ENCODE measurements around the gene MGAT4B. TPM values are rescaled to one million over a fixed set of nuclear protein-coding genes. Genes with fewer than 3 reads are reported as not detected.

MGAT4B gene
- polyA plus RNA-seq, 12 donors: 61.1 to 79.4 (median 67.0) TPM; not detected in 1

DNA sequence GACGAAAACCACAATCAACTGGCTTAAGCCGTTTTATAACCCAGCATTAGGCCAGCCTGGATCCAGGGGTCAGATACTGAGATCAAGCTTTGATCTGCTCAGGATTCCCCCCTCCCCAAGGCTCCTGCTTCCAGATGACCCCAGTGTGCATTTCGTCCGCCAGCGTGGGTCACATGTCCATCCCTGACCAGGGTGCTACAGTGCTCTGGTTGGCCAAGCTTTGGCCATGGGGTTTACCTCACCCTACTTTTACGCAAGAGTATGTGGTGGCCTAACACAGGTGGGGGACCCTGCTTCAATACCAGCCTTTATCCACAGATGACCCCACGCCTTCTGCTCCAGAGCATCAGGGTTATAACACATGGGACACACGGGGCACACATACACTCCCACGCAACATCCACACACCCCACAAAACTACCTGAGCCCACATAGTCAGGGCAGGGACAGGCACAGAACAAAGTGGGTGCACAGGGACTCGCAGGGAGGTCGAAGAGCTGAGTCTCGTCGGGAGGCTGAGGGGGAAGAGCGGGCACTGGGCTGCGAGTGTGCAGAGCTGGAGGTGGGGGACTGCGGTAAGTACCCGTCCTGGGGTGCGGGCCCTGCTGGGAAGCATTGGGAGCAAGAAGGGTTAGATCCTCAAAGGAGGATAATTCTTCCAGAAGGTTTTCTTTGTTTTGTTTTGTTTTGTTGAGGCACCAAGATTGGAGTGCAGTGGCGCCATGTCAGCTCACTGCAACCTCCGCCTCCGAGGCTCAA lies 9.0 kb upstream of the MGAT4B start:
- no peak for DNase-seq

DNA sequence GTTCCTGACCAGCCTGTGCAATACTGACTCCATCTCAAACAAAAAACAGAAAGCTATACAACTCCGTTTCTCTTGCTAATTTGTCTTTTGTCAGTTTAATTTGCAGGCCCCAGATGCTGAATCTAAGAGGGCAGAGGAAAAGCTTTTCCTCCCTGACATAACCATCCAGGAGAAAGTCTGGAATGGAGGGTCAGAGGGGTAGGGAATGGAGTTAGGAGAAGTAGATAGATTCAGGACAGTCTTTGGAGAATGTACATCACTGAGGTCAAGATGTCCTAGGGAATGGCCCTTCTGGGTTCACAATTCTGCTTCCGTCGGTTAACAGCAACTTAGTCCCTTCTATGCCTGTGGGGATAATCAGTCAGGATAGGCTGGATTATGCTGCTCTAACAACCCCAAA lies 7.4 kb upstream of the MGAT4B start:
- DNase-seq: no peak

DNA sequence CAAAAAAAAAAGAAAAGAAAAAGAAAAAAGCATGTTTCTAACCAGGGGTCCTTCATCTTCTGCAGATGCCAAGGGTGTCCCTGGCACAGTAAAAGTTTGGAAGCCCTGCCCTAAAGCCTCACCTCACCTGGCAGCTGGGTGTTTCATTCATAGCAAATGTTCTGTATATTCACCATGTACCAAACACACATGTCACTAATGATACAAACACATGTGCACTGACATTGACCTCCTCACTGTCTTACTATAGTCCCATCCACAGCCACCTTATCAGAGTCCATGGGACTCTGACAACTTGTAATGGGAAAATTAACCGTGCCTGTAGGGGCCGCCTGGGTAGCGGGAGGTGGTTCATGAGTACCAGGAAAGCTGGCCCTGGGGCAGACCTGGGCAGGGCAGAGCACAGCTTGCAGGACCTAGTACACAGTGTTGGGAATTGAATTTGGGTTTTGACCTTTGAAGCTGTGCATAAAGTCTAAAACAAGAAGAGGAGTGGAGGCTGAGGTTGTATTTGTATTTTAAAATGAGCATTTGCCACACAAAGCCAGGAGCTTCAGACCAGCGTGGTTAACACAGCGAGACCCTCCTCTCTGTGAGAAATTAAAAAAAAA lies 6.4 kb upstream of the MGAT4B start:
- DNase-seq: no peak

DNA sequence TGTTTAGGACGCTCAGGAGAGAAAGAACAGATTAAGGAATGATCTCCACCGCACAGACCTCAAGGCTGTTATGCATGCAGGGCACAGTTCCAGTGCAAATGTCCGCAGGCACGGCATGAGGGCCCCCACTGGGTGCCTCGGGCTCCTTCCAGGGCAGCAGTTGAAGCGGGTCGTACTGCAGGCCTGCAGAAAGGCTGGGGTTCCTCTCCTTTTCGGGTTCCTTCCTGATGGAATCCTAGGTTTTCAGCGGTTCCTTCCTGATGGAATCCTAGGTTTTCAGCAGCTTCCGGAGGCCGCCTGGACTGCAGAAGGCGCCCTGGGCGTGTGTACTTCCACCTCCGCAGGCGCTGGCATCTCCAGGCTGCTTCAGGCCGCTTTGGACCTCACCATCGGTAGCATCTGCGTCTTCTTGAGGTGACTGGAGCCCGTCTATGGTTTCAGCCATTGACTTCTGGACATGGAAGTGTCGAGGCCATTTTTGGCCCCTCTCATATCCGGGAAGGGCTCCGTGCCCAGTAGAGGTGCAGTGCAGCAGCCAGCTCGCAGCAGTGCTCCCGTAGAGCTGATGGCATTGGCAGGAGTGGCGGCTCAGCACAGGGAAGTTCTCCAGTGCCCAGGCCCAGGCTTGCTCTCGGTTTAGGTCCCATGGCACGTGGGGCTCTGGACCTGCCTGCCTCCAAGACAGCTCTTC lies 5.6 kb upstream of the MGAT4B start:
- DNase-seq: no peak

DNA sequence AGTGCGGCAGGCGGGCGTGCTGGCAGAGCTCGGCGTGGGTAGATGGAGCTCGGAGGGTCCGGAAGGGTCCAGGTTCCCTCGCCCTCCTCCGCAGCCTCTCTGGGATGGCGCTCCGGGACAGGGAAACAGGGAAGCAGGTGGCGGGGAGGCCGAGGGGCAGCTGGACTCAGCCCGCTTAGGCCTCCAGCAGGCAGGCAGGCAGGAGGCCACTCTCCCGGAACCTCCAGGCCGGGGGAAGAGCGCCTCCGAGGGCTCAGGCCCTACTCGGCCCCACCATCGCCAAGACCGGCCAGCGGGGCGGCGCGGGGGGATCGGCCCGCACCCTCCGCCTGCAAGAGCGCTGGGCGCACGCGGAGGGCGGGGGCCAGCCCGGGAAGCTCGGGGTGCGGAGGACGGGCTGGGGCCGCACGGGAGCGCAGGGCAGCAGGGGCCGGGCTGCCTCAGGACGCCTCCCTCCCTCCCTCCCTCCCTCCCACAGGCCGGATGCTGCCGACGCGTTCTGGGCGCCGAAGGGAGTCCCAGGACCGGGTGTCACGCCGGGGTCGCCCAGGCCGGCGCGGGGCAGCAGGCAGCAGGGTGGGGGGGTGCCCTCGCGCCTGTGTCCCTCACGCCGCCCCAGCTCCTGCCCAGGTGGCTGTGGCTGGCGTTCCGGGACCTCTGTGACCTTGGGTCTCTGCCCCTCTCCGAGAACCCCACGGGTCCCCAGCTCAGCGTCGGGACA lies 977 bp downstream of the MGAT4B start:
- DNase-seq: no peak

DNA sequence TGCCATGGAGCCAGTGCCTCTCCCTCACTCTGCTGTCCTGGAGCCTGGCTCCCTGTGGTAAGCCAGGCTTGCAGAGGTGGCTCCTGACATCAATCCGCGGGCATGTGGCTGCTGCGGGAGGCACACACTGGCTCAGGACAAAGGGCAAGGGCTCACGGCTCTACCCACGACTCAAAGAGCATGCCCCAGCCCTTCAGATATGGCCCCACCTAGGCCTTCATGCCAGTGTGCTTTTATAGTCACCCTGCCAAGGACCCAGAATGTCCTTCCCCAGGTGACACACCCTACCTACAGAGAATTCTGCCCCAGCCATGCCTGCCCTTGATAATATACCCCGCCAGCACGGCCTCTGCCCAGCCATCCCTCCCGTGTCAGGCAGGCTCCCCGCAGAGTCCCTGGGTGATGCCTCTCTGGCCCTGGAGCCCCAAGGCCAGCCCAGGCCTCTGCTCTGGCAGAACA lies 1.6 kb downstream of the MGAT4B start:
- no peak for DNase-seq

DNA sequence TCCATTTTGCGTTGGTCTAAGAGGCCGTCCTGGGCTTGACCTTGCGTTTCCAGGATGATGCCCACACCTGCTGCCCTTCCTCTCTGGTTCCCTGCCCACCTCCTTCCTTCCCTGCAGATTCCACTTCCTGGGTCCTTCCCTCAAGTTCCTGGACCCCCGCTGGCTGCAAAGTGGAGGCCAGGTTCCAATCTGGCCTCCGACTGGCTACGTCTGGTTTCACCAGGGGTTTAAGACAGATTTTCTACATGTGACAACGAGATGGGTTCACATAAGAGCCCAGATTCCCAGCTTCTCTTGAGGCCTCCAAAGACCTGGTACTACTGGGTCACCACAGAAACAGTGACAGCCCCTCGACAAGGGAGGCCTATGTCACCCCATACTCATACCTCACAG lies 2.1 kb downstream of the MGAT4B start:
- DNase-seq: no peak

DNA sequence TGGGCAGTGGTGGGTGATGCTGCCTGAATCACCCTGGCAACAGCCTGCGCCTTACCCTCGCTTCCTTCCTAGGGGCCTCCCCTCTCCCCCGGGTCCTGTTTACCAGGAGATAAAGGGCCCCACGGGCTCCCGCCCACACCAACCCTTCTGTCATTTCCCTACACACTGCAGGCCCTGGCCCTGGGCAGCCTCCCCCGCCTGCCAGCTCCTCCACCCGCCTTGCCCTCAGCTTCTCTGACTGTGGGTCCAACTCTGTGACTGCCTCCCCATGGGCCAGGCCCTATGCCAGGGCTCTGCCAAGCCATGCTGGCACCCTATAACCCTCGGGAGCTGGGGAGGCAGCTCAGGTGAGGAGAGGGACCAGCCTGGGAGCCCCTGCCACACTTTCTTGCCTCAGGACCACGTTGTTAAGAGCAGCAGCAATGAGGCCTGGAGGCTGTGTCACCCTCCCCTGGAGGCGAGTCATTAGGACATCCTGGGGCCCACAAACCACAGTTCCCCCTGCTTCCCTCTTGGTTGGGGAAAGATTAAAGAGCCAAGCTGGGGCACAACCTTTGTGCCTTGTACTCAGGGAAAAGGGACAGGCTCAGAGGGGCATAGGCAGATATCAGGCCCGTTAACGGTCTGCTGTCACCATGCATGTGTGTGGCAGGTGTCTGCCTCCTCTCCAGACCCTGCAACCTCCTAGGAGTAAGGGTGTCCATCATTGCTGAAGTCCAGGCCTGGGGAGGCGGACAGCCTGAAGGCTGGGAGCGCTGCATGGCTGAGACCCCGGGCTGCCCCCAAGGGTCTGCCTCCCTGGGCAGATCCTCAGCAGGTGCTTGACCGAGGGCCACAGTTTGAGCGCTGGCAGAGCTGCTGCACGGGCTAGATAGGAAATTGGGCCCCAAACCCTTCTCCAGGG lies 2.8 kb downstream of the MGAT4B start:
- no peak for DNase-seq

DNA sequence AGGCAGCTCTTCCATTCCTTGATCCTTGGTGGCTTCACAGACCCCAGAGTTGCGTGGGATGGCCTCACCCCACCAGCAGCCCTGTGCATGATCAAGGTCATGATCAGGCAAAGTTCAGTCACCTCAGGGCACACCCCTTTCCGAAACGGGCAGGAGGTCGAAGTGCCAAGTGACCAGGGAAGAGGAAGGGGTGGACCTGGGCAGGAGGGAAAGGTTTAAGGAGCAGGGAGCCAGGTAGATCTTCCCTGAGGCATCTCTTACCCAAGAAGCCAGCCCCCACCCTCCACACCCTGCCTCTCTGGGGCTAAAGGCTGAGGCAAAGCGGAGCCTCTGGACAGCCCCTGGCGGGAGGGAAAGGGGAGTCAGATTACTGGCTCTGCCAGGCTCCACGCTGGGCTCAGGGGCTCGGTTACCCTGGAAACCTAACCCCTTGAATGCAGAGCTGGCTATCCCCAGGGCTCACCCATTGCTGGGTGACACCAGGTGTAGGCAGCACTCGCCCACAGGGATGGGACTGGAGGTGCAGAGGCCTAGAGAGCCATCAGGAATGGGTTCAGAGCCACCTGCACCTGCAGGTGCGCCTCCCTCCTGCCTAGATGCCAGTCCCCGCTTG lies 3.6 kb downstream of the MGAT4B start:
- no peak for DNase-seq

DNA sequence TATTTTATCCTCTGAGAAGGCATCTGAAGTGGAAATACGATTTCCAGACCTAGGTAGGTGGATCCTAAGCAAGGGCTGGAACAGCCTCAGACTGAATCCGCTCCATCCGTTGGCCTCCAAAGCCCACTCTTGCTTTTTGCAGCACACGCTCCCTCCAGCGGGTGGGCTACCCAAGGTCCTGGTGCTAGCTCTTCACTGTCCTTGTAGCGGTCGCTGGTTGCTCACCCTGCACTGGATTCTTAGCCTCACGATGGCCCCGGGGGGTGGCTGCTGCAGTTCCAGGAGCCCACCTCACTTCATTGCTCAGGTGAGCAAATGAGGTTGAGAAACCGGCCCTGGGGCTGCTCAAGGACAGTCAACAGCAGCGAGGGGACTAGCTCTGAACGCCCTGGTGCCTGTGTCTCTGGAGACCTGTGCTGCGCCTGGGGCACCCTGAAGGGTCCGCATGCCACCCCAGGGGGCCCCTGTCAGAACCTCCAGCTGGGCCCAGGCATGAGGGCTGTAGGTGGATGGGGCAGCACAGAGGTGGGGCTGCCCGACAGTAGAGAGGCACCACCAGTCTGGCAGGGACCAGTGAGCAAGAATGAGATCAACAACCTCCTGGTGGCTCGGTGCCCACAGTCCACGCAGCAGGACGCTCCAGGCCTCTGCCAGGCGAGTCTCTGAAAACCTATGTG lies 4.3 kb downstream of the MGAT4B start:
- no peak for DNase-seq

DNA sequence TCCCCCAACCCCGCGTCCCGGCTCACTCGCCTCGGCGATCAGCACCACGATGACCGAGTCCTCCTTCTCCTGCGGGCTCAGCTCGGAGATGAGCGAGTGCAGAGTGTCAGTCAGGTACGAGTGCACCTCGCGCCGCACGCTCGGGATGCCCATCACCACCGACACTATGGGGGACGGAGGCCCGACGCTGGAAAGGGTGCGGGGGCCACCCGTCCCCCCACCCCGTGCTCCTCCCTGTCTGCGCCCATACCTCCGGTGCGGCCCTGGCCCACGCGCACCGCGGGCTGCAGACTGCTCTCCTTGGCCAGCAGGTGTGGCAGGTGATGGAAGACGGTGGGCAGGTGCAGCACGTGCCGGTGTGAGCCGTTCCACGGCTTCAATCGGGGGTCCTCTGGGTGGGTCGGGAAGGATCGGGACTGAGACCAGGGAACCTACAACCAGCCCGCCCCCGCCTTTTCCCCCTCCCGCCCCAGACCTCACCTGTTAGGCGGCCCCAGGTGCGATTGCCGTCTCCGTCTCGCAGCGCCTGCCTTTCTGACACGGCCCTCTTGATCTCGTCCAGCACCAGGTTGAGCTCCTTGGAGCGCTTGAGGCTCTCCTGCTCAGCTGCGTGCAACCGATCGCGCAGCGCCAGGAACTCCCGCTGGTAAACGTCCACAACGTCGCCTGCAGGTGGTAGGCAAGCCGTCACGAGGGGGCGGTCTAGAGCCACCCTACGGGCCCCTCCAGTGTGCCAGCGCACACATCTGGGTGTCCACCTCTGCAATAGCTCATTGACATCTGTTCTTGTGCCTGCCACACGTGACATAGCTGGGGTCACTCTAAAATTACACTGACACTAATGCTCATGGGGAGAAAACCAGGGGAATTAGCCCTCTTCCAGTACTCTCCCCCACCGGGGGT lies 5.1 kb downstream of the MGAT4B start:
- DNase-seq: no peak

DNA sequence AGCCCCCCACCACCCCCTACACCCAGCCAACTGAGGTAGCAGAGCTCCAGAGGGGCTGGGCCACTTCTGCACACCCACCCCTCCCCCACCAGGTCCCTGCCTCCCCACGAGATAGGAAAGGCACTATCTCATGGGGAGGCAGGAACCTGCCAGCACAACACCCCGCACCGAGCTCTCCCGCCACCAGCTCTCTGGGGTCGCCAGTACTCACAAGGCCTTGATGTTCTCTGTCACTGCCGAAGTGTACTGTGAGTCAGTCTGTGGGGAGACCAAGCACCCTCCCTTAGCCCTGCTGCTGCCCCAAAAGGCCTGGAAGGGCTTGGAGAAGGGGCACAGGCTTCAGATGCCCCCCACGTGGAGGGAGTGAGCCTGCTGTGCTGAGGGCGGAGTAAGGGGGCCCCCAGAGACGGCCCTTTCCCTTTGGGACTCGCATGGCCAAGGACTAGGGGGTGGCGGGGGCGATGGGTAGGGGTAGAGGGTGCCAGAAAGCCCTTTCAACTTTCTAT lies 5.9 kb downstream of the MGAT4B start:
- DNase-seq: no peak

DNA sequence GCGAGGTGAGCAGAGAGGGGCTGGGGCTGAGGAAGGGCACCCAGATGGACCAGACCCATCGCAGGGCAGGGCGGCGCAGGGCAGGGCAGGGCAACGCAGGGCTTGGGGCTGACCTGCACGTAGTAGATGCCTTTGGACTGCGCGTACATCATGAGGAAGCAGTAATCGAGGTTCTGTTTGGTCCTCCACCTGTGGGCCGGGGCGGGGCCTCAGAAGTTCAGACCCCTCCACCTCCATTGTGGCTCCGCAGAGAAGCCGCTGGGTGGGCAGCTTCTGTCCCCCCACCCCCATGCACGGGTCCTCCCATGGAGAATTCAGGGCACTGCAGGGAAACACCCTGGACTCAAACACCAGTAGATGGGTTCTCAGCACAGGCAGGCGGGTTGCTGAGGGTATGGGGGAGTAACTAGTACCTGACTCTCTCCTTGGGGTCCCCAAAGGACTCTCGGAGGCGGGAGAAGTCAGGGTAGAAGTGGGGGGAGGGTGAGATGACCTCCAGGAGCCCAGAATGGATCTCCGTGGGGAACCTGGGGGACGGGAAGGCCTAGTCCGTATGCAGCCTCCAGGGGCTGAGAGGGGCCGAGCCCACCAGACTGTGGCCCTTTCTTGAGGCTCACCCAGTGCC lies 6.5 kb downstream of the MGAT4B start:
- no peak for DNase-seq

DNA sequence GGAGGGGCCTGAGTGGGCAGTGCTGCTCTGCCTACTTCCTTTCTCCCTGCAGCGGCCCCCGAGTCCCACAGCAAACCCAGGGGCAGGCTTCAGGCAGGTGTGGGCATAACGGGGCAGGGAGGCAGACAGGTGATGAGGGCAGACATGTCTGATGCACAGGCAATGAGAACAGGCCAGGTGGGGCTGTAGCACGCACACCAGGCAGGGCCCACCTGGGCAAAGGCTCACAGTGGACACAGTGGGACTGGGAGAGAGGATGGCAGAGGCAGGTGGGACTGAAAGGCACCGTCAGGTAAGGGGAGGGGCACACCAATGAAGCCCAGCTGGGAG lies 7.1 kb downstream of the MGAT4B start:
- no peak for DNase-seq

DNA sequence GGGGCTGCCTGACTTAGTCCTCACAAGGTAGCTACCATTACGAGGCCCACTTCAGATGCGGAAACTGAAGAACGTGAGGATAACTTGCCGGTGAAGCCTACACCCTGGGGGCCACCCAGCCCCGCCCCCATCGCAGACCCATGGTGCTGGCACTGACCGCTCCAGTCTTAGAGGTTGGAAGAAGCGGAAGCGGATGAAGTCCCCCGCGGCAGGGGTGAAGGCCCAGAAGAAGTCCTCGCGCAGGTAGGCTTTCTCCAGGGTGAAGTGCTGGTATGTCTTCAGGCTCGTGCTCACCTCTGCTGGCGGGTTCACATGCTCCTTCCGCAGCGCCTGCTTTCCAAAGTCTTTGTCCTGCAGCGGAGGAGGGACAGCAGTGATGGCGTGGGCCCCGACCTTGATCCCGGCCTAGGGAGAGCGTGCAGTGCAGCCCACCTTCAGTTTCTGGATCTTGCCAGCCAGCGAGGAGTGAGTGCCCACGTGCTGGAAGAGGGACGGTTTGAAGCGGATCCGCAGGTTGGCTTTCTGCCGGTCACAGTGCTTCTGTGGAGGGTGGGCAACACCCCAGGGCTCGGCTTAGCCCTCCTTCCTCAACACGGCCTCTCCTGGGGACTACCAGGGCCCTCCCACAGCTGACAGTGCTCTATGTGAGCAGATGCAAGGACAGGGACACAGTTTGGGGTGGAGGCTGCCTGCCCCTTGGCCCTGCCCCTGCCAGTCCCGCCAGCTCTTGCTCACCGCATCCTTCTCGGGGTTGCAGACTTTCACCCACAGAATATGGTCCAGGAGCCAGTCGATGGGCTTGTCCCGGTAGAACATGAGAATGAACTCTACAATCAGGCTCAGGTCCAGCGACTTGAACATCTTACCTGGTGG lies 7.7 kb downstream of the MGAT4B start:
- DNase-seq: no peak

DNA sequence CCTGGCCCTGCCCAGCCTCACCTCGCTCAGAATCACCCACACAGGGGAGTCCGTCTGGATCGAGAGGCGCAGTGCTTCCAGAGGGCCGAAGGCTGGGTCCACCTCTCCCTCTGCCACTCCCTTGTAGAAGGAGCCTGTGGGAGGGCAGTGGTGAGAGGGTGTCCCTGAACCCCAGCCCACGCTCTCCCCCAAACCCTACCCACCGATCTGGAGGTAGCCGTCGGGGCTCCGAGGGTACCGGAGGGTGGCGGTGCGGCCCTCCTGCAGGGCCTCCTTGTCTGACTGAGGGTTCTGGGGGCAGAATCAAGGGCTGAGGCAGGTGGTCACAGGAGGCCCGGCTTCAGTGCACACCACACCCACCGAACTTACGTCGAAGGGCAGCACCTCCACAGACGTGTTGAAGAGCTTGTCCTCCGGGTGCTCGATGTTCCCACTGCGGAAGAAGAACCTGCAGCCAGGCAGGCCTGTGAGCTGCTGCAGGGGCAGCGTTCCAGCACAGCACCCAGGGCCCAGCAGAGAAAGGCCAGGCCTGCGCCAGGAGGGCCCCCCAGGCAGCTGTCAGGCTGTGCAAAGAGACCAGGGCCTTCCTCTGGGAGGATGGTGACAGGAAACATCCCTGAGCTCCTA lies 8.4 kb downstream of the MGAT4B start:
- no peak for DNase-seq

DNA sequence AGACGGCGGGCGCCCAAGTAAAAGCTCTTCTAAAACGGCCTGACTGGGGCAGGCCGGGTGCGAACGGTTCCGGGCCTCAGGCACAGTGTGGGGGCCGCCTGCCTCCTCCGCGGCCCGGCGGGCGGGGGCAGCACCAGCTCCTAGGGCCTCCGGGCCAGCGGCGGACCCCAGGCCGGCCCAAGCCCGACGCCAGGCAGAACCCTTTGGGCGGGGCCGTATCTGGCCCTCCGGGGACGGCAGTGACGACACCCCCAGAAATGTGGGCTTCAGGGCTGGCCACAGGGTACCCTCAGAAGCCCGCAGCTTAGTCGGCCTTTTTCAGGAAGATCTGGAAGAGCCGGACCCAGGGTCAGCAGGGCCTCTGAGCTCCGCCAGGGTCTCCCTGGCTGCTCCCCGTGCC lies 8.9 kb downstream of the MGAT4B start:
- no peak for DNase-seq
